GM18508 (cell line): ENCODE results near the gene DDX31.

Experiments
- ATAC-seq: cut with Tn5 transposase; IDR thresholded peaks from one replicate; pipeline ENCODE4 v1.9.1; 2021; ENCODE audit warnings: moderate number of reproducible peaks; ENCODE audit not compliant: insufficient read depth, unreplicated experiment

Gene DDX31

DNA sequence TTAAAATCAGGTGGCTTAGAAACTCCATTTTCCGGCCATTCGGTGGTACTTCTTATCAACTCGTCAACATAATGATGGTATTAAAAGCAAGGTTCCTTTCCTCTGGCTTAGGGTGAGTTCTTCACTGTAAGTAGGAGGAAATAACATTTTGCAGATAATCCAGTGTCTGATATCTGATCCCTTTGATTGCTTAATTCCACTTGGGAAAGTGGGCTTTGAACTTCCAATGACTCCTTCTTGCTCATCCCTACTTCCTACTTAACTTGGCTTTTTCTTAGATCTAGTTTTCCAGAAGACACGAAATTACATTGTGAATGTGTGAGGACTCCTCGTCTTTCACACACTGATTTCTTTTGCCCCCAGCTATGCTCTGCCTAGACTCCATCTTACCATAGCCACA is 31.5 kb downstream of the DDX31 start:
- no peak for ATAC-seq

DNA sequence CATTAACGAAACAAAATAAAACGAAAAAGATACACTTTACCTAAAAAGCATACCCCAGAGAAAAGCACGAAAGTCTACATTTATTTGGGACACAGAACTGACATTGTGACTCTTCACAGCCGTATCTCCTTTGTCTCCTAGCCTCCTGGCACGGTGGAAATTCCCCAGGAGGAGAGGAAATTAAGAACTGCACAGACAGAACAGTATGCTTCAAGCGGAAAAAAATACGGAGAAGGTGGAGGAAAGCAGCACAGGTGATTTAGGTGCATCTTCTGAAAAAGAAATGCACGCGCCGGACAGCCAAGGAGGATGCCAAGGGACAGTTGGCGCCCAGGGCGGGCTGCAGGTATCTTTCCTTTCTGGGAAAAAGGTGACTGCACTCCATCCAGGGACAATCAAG is 32.0 kb downstream of the DDX31 start:
- no peak for ATAC-seq

DNA sequence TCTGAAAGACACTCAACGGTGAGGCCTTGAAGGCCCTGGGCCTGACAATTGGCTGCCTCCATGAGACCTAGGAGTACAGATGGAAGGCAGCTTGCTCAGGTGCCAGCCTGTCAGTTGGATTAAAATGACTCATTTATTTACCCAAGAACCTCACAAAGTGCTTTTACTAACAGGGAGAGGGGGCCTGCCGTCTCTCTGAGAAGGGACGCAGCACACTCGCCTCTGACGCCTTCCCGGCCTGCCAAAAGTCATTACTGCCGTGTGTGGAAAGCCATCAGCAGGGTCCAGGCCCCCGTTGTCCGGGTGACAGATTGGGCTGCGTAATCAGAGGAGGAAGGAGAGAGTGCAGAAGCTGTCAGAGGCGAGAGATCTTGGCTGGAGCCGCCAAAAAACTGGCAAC is 32.4 kb downstream of the DDX31 start:
- no peak for ATAC-seq

DNA sequence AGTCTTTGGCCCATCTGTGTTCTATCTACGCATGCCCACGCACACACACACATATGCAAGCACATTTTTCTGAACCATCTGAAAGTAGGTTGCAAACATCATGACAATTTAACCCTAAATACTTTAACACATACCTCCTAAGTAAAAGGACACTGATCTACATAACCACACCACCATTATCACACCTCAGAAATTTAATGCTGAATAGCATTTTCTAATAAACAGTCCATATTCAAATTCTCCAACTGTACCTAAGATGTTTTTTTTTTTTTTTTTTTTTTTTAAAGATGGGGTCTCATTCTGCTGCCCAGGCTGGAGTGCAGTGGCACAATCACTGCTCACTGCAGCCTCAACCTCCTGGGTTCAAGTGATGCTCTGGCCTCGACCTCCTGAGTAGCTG is 35.5 kb downstream of the DDX31 start:
- ATAC-seq, result no peak

DNA sequence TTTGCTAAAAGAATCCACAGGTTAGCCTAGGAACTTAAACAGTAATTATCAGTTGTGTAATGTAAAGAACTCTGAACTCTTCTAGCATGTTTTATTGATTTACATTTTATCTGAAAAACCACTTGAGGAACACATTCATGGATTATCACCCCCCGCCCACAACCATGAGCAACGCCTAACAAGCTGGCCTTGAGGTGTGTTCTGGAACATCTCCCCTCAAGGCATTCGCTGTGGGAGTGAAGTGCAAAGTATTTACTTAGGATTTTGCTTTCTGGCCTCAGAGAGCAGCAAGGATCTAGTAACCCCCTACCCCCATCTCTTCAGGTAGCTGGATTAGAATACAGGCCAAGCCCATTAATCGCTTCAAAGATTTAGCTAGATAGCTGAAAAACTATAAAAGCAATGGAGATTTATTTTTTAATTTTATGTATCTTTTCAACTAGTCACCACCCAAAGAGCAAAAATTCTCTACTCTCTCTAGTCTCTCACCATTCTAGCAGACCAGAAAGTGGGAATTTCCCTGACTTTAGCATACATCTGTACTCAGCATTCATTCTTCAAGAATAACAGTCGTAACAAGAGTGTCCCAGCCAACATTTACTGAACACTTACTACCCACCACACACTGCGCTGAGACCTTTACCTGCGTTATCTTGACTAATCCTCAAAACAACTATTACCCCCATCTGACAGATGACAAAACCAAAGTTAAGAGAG is 37.2 kb downstream of the DDX31 start:
- no peak for ATAC-seq

DNA sequence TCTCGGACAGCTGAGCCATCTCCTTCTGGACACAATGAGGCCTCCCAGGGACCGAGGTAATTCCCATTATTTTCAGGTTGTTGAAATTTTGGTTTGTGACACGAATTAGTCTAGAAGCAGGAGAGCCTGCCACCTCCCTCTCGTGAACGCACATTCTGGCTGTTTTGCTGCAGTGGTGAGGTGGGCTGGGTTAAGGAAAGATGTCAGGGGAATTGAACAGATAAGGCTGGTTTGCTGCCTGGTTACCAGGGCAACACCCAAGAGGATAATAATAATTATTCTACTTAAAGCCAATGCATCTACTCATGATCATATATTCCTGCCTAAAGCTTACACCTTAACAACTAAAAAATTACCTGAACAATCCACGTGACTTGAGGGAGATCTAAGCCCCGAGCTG is 38.1 kb downstream of the DDX31 start:
- ATAC-seq, result no peak

DNA sequence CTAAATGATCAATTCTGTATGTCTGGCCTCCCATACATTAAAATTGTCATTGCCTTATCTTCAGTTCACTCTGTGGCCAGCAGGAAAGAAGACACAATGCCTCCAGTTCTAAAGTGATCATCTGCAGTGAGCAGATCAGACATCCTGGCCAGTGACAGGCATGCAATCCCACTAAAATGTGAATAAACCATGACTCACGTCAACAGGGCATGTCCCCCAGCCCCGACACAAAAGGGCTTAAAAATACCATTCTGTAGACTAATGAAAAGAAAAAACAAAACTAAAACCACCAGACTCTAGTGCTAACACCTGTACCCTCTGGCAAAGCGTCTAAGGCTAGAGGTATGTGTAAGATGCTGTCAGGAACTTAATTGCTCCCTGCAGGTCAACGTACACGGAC is 38.5 kb downstream of the DDX31 start:
- no peak for ATAC-seq

DNA sequence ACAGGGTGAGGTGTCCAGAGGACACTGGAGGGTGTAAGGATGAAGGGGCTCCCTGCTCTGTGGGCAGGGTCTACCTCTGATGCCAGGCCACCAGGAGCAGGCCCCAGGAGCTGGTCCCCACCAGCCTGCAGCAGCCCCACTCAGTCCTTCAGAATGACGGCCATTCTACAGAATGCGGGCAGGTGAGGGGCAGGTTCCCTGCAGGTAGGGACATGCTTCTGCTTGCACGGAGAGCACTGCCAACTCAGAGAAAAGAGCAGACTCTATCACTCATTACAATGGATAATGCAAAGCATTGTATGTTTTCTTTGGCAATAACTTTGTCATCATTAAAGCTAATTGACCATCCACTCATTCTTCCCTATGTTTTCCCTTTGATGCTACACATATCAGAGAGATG is 39.0 kb downstream of the DDX31 start:
- ATAC-seq, result no peak

DNA sequence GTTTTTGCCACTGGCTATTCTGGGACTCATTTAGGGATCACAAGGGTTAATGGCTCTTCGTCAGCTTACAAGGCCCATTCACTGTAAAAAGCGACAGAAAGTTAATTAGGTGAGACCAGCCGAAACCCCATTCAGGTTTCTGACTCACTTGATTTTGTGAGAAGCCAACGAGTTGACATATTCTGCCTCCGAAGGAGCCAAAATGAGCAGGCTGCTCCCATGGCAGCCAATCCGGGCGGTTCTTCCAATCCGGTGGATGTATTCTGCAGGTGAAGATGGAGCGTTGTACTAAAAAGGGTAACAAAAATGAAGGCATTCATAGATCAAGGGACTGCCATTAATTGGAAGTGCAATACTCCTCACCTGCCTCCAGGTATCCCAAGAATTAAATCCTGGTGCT is 39.7 kb downstream of the DDX31 start:
- no peak for ATAC-seq

DNA sequence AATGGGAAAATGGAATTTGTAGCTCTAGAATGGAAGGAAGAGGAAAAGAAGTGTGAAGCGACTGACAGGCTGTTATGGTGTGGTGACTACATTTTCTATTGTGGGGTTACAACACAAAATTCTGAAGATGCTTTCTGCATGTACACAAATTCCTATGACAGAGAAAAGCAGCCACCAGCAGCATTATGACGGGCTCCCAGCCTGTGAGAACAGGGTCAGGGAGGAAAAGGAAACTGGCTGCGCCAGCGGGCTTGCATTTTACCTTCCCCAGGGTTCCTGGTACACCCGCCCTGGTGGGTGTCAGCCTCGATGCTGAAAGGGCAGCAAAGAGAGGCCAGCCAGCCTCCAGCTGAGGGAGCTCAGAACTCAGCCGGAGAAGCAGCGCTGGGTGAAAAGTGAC is 41.0 kb downstream of the DDX31 start:
- ATAC-seq, result no peak

DNA sequence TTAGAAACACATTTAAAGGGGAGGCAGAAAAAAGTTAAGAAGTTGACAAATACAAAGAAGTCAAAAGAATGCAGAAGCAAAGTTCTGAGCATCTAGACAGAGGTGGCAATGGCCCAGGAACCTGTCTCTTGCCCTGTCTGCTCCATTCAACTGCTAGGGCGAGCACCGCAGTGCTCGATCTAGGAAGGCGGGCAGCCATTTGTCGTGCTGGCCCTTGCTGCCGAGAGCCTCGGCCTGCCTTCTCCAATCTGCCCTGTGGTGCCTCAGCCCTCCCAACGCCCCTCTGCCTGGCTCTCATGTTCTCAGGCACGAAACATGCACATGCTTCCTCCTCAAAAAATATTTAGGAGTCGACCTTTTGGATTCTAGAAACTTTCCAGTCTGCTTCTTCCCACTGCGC is 42.2 kb downstream of the DDX31 start:
- no peak for ATAC-seq

DNA sequence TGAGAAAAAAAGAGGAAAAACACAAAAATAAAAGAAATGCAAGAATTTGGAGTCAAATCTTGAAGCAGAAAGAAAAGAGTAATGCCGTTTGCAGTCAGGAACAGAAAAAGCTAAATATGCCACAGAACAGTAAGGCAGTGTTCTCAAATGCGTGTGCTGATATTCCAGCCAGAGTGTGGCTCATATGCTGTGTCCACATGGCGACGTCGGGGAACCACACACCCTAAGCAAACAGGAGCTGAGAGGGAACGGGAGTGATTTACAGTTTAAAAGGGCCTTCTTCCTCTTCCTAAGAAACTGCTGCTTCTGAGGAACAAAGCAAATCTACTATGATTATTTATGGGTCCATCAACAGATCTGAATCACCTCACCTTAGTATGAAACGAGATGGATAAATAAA is 42.7 kb downstream of the DDX31 start:
- no peak for ATAC-seq

DNA sequence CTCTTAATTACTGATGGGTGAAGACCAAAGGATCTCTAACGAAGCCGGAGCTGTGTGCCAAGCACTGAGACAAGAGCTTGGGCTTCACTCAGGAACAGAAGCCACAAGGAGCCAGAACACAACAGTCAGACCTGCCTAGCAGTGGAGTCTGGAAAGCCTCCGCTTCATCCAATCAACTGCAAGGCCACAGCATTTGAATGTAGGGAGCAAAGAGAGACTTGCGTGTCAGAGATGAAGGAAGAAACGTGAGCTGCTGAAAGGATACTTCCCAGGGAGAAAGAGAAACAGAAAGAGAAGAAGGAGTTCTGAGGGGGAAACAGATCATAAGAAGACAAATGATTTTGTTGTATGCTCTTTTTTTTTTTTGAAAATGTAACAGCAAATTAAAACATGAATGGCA is 43.5 kb downstream of the DDX31 start:
- ATAC-seq, result no peak

DNA sequence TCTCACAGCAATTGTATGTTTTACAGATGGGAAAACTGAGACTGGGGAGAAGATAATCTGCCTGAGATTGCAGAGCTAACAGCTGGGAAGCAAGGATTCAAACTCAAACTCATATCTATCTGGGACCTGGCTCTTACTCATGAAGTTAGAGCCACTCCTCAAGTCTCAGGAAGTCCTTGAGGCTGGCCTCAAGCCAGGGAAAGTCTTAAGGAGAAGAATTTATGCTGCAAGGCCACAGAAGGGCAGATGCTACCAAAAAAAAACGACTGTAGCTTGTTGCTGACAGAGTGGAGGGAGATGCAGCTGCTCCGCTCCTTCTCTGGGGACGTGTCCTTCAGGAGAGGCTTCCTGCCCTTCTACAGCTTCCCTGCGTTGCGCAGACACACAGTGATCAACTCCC is 47.6 kb downstream of the DDX31 start:
- no peak for ATAC-seq

DNA sequence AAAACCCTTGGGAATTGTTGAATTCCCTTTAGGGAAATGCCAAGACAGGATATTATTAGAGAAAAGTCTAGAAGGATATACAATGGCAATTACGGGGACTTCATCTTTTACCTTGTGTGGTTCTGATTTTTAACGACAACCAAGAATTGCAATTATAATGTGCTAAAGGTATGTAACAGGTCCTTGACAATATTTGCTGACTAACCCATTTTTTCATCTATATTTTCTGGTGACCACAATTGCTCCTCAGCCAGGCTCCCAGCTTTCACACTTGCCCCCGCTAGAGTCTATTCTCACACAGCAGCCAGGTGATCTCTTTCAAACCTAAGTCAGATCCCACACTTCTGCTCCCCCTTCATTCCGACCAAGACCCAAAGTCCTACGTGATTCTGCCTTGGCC is 53.1 kb downstream of the DDX31 start:
- ATAC-seq, result no peak

DNA sequence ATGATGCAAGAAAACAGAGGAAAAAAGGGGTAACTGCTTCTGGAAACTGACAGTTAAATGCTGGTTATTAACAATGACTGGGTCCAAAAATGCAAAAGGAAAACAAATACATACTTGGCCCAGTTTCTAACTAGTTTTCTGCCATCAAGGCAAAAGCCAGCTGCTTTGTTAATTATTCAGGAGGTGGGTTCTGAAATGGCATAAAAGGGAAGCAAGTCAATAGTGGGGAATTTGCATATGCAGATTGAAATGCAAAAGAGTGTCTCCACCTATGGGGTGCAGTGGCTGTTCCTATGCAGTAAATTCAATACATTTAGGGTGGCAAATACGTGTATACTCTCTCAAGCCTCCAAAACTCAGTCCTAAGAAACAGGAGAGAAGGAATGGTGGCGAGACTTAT is 54.0 kb downstream of the DDX31 start:
- no peak for ATAC-seq

DNA sequence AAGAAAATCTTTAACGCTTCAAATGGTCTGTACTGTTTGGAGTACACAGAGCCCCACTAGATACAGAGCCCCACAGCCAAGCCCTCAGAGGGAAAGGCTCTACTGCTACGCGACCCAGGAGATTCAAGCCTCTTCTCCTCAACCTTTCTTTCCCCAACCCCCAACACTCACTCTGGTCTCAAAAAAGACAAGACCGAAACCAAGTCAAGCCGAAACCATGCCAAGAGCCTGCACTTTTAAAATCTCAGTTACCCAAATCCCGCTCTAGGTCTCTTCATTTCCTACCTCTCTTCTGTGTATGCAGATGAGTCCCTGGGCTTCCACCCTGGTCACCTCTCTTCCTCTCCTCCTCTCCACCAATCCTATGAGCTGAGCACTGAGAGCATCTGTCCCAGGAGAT is 55.5 kb downstream of the DDX31 start:
- ATAC-seq, result no peak

DNA sequence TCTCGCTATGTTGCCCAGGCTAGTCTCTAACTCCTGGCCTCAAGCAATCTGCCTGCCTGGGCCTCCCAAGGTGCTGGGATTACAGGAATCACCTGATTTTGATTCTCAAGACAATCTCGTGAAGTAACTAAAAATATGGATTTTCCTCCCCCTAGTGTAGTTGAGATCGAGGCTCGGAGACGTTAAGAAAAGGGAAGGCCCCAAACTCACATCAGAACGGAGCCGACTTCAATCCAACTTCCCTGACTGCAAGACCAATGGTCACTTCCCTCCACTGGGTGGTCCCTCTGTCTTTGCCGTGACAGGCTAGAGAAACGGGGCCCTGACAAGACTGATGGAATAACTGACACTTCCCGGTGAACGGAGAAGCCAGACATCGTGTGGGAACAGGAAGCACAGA is 59.1 kb downstream of the DDX31 start:
- no peak for ATAC-seq

DNA sequence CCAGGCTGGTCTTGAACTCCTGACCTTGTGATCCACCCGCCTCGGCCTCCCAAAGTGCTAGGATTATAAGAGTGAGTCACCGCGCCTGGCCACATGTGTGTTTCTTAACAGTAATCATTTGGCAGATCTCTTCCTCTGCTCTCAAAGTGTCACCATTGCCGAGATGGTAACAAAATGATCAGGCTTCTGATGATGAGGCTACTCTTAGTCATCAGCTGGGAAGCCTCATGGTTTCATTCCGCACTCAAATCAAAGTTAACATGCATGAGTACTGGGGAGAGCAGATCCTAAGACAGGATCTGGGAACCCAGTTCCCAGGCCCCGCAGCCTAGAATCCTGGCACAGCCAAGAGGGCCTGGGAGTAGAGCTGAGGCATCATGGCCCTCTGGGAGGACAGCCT is 60.0 kb downstream of the DDX31 start:
- ATAC-seq, result no peak

DNA sequence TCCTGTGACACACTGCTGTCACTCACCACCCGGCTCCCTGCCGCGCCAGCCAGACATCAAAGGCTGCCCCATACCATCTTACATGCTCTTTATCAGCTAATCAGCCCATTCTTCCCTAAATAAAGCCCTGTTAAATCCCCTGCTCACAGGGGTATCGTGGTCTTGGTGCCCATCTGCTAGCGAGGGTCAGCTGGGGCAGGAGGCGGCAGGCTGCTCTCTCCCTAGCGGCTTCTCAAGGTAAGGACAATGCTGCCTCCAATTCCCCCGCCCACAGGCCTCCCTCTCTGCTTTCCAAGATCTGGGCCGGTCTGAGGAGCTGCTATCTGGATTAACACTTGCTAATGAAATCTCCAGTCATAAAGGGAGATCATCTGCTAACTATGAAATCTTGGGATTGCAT is 60.6 kb downstream of the DDX31 start:
- ATAC-seq, result no peak

DNA sequence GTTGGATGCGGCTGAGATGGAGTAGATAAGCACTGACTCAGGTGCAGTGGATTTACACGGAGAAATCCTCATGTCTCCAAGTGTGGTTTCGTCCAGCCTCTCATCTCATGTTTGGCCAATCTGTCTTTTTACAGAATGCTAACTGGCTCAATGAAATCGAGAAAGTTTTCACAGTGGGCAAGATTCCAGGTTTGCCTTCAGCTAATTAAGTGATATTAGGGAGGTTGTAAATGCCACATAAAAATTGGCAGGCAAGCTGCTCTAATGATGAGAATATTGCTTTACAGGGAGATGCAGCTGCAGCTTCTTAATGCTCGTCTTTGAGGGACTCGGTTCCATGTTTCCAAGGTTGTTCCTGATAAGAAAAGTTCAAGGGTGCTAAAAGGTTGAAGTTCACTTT is 63.7 kb downstream of the DDX31 start:
- no peak for ATAC-seq

DNA sequence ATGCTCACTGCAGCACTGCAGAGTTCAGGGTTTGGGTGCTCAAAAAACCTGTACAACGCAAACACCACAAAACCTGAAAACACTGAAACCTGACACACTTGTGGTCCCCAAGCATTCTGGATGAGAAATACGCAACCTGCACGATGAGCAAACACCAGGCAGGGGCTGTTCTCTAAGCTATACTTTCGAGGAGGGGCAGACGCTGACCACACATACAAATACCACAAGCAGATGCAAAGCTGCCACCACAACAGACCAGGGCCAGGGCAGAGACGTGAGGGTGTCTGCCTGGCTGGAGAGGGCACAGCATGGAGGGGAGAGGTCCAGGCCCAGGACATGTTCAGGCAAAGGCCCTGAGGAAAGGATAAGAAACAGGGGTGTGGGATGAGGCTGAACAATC is 64.4 kb downstream of the DDX31 start:
- ATAC-seq, result no peak

DNA sequence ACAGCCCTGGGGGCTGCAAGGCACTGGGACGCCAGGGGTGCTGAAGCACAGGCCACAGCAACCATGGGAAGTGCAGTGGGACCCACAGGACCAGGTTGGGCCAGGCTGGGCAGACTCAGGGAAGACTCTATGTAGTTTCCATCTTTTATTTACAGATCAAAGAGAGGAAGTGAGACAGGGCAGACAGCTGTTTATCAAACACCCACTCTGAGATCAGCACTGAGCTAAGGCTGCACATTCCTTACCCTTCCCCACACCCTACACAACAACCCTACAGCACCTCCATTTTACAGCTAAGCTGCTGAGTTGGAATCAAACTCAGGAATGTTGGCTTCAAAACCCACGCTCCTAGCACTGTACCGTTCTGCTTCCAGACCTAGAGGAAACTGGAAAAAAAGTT is 67.6 kb downstream of the DDX31 start:
- no peak for ATAC-seq
